Mucosa of descending colon (tissue), 3 donors: ENCODE data around the gene GEMIN4. TPM values are rescaled to one million over a fixed set of nuclear protein-coding genes. Genes with fewer than 3 reads are reported as not detected.

ENCODE experiments used
- ATAC-seq: fragments of 200-7000 bp; cut with Tn5 transposase; one replicate; pipeline ENCODE4 v1.9.1; 2020; ENCODE audit warnings: mild to moderate bottlenecking, moderate library complexity
- DNase-seq, 3 donors: peaks; one replicate each; pipeline ENCODE4 v3.0.0-alpha.2; 2020
- H3K36me3 ChIP-seq: fragments of 200-600 bp; one replicate; pipeline ENCODE4 v1.8.0; 2021; ENCODE audit warnings: low read depth, mild to moderate bottlenecking
- H3K4me1 ChIP-seq: fragments of 200-600 bp; one replicate; pipeline ENCODE4 v1.8.0; 2021; ENCODE audit warnings: low read depth, mild to moderate bottlenecking
- H3K4me3 ChIP-seq: fragments of 200-600 bp; one replicate; pipeline ENCODE4 v1.8.0; 2021; ENCODE audit warnings: mild to moderate bottlenecking
- H3K9me3 ChIP-seq: fragments of 200-600 bp; one replicate; pipeline ENCODE4 v1.8.0; 2021; ENCODE audit warnings: mild to moderate bottlenecking
- intact Hi-C, 2 donors: fragments of 100-400 bp; cut with DNase I in 1 of 2; cut with micrococcal nuclease in 1 of 2; formaldehyde crosslinking; loops; one replicate each; pipeline versions ENCODE4 v1.11.0 to v1.11.1; 2022; cut with DNase I, micrococcal nuclease
- total RNA-seq, 3 donors: library from RNA; stranded (reverse); fragmentation: NEBNext Ultra II Directional in 2 of 3; extraction: Animal tissue kit (Norgen Biotek cat#: 25700) in 2 of 3; gene quantifications; one replicate each; pipeline versions ENCODE4 v1.2.1 to v1.2.4, GENCODE V29; 2021 to 2023
- TF ChIP-seq, protein P1 (sequence below): fragments of 200-600 bp; IDR thresholded peaks from one replicate; pipeline ENCODE4 v1.8.0; 2022; ENCODE audit warnings: antibody characterized with exemption, mild to moderate bottlenecking
- donor health status: DM: no; HTN: no; CAD: no; lungs with moderate emphysema.
- donor health status: DM: no; HTN: no; CAD: no.
- donor health status: DM: no; HTN: yes; CAD: no.

Gene GEMIN4
- total RNA-seq, 3 donors from 2014 or later, result 15.5 to 20.3 (median 16.4) TPM

DNA sequence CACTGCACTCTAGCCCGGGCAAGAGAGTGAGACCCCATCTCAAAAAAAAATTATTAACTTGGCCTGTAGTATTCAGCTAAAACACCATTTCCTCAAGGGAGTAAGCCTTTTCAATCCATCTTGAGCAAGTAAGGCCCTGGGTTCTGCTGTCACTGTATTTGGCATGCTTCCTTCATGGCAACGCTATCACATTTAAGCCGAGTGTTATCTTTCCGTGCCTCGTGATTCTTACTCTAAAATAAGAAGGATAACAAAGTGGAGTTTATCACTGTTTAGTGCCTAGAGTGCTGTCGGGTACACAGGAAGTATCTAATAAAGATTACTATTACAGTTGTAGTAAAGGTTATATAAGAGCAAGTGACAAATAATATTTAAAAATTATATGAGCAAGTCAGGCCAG, 46.2 kb downstream of the GEMIN4 start:
- no peaks in the 10 kb centered on the region for H3K36me3 ChIP-seq
- intact Hi-C loops, result no loop called here
- no peak overlapping the region for H3K4me3 ChIP-seq
- no peaks in the 10 kb centered on the region for H3K9me3 ChIP-seq
- DNase-seq (no peak), ATAC-seq (no peak)
- no peaks in the 10 kb centered on the region for H3K4me1 ChIP-seq
- TF ChIP-seq, protein P1, sequence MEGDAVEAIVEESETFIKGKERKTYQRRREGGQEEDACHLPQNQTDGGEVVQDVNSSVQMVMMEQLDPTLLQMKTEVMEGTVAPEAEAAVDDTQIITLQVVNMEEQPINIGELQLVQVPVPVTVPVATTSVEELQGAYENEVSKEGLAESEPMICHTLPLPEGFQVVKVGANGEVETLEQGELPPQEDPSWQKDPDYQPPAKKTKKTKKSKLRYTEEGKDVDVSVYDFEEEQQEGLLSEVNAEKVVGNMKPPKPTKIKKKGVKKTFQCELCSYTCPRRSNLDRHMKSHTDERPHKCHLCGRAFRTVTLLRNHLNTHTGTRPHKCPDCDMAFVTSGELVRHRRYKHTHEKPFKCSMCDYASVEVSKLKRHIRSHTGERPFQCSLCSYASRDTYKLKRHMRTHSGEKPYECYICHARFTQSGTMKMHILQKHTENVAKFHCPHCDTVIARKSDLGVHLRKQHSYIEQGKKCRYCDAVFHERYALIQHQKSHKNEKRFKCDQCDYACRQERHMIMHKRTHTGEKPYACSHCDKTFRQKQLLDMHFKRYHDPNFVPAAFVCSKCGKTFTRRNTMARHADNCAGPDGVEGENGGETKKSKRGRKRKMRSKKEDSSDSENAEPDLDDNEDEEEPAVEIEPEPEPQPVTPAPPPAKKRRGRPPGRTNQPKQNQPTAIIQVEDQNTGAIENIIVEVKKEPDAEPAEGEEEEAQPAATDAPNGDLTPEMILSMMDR, result no peak

DNA sequence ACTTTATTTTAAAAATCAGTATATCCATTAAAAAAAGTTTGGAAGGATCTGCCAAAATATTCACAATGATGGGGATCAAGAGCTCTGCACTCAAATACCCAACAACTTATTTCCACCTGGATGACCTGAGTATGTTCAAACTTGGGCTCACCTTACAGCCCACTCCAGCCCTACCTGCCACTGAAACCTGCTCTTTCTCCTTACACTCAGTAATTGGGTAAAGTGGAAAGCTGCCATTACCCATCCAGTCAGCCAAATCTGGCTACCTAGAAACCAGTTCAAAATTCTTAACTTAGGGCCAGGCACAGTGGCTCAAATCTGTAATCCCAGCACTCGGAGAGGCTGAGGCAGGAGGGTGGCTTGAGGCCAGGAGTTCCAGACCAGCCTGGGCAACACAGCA, 47.1 kb downstream of the GEMIN4 start:
- intact Hi-C loops, result no loop called here
- no peak for ATAC-seq

GRCh38 chr17:704111-704864, 47.8 kb downstream of the GEMIN4 start:
- Histone ChIP-seq H3K9me3 (no peaks in the 10 kb centered on the region), H3K4me3 (no peak overlapping the region), H3K4me1 (no peaks in the 10 kb centered on the region), H3K36me3 (no peaks in the 10 kb centered on the region)
- DNase-seq, result no peak
- intact Hi-C loops, result no loop called here
- TF ChIP-seq, protein P1, result no peak
- no peak for ATAC-seq

More for the DNA sequence above, 47.1 kb downstream of the GEMIN4 start:
- Histone ChIP-seq H3K36me3 (no peaks in the 10 kb centered on the region), H3K4me3 (no peak overlapping the region), H3K4me1 (no peaks in the 10 kb centered on the region), H3K9me3 (no peaks in the 10 kb centered on the region)
- DNase-seq, result no peak
- TF ChIP-seq, protein P1, result no peak

DNA sequence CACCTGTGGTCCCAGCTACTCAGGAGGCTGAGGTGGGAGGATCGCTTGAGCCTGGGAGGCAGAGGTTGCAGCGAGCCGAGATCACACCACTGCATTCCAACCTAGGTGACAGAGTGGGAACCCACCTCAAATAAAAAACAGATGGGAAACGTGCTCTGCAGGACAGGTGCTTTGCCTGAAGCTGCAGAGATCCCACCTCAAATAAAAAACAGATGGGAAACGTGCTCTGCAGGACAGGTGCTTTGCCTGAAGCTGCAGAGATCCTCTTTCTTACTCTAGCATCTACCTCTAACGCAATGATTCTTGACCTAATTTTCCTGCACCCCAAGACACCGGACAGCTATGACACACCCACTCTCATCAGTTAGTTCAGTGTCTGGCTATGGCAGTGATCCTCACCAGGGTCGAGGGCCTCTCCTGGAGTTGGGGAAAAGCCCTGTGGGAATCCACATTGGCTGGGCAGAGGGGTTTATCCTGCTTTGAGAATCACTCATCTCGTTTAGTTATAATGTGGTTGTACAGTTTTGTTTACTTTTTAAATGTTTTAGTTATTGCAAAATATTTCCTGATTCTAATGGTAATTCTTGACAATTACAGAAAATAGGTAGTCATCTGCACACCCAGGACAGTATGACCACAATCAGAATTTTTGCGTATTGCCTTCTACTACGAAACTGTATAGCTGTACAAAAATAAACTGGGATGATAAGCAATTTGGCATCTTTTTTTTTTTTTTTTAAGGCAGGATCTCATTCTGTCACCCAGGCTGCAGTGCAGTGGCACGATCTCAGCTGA, 48.8 kb downstream of the GEMIN4 start:
- DNase-seq (no peak), ATAC-seq (peak; percentile 66)
- Histone ChIP-seq H3K4me1 (no peaks in the 10 kb centered on the region), H3K9me3 (no peaks in the 10 kb centered on the region), H3K4me3 (no peak overlapping the region), H3K36me3 (no peaks in the 10 kb centered on the region)
- TF ChIP-seq, protein P1, result no peak
- intact Hi-C loops, result no loop called here

DNA sequence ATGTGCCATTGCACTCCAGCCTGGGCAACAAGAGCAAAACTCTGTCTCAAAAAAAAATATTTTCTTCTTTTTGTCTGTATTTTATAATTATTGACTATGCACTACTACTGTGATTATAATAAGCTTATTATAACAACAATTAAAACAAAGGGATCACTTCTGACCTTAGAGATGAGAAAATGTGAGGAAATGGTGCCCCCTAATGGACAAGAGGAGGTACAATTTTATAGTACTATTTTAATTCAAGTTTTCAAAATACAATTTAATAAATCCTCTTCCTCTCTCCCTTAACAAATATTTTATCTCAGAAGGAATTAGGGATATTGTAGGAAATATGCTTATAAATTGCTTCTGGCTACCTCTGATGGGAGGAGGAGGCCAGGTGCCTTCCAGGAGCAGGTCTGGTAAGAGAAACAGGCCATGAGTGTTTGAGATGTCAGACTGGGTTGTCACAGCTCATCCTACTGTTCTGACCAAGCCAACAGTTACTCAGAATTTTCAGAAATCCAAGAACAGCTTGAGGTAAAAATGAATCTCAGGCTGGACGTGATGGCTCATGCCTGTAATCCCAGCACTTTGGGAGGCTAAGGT, 51.5 kb downstream of the GEMIN4 start:
- intact Hi-C loops, result no loop called here
- Histone ChIP-seq H3K36me3 (no peaks in the 10 kb centered on the region), H3K4me1 (no peaks in the 10 kb centered on the region), H3K4me3 (no peak overlapping the region), H3K9me3 (no peaks in the 10 kb centered on the region)
- ATAC-seq, result peak; percentile 64
- DNase-seq, result no peak
- TF ChIP-seq, protein P1, result no peak
